Hippocampal formation (tissue), 2 donors: ENCODE data around the gene TP53I13.

Source experiments
- DNase-seq, 2 donors: peaks; one replicate each; lab custom pipeline; 2025; lab: John Stamatoyannopoulos, UW

The TP53I13 gene

DNA sequence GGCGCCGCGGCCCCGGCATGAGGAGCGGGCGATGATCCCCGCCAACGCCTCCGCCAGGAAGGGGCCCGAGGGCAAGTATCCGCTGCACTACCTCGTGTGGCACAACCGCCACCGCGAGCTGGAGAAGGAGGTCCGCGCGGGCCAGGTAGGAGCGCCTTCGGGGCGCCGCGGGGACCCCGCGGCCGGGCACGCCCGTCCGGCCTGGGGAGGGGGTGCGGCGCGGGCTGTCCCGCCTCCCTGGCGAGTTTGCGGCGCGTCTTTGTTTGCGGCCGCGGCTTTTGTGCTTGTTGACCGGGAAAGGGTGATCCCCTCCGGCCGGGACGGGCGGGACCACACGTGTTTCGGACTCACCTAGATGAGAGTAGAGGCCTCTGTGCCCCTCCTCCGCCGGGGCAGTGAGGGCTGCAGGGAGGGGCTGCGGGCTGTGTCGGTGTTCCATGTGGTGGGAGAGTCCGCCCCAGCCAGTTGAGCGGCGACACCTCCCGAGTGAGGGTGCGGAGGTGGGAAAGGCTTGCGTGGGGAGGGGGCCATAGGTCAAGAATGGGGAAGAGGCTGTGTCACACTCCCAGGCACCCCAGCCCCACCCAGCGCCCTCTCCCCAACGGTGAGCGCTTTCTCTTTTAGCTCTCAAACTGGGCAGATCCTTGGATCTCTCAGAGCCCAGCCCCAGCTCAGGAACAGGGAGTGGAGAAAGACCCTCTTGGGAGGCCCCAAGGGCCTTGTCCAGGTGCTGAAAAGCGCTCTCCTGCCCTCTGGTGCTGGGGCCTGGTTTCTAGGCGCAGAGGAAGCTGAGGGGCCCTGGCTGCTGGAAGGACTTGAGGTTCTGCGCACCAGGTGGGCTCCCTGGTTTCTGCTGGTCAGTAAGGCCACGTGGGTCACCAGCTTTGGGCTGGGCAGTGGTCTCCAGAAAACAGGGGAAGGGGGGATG lies 25.4 kb downstream of the TP53I13 start:
- no peak for DNase-seq

DNA sequence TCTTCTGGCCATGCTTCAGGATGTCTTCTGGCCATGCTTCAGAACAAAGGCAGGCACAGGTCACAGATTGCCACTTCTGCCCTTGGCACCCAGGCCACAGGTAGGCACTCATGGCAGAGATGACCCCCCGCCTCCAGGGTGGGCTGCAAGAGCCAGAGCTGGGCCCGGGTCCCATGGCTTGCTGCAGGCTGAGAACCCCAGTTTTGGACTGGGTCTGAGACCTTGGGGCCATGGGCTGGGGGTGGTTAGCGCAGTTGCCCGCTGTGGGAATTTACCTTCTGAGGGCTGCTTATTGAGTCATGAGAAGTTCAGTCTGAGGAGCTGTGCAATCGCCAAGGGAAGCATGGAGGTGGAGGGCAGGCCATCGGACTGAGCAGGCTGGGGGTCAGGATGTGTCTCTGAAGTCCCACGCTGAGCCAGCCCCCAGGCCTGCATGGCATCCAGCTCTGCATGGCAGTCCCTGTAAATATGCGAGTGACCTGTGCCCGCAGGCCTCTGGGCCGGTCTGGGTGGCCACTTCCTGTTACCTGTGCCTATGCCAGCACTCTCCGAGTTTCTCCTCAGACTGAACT lies 26.1 kb downstream of the TP53I13 start:
- no peak for DNase-seq

- DNase-seq: no peak
These were observed 26.8 kb downstream of the TP53I13 start for GRCh38 chr17:29595107-29595942.

DNA sequence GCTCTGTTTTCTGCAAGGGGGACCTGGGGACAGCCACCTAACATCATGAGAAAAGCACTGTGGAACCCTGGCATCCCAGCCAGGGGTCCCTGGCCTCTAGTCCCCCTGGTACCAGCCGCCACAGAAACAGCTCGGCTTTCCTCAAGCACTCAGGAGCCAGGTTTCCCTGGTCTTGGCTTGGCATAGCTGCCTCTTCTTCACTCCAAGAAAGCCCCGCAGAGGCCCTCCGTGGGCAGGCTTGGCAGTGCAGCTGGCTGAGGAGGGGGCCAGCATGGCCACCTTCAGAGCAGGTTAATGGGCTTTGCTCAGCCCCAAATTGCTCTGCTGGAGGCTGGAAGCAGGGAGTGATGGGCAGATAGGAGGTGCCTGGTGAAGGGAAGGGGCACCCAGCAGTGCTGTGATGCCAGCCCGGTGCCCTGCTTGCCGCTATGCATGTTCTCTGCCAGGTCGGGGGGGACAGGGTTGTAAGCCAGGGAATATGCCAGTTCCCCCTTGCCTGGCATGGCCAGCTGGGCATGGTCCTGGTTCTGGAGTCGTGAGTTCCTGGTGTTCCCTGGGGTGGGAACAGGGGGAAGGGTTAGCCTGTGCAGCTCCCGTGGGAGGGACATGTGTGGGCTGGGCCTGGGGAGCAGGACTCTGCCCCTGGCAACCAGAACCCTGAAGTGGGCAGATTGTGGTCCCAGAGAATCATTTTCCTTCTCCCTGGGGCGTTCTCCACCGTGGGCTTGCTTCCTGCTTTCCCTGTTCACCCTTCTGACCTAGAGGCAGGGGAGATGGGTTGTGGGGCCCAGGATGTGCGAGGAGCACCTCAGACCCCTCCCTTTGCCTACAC lies 27.7 kb downstream of the TP53I13 start:
- DNase-seq: no peak

- no peak for DNase-seq
These were observed 28.3 kb downstream of the TP53I13 start for GRCh38 chr17:29596811-29597210.

- no peak for DNase-seq
These were observed 29.1 kb downstream of the TP53I13 start for GRCh38 chr17:29597361-29598172.

GRCh38 chr17:29603109-29603674 lies 34.7 kb downstream of the TP53I13 start:
- no peak for DNase-seq

DNA sequence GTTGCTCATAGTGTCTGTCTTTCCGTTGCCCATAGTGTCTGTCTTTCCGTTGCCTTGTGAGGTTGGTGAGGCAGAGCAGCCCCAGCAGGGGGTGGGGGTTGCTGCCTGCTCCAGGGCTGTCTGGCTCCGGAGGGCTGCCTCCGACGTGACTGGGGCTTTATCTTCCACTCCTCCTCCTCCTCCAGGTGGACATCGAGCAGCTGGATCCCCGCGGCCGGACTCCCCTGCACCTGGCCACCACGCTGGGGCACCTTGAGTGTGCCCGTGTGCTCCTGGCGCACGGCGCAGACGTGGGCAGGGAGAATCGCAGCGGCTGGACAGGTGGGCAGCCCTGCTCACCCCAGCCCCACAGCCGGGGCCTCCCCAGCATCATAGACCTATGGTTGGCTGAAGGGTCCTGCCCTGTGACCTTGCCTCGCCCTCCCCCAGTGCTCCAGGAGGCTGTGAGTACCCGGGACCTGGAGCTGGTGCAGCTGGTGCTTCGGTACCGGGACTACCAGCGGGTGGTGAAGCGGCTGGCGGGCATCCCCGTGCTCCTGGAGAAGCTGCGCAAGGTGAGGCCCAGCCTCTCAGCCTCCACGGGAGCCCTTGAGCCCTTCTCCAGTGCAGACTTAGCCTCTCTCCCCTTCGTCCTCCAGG lies 39.2 kb downstream of the TP53I13 start:
- no peak for DNase-seq

- no peak for DNase-seq
These were observed 40.5 kb downstream of the TP53I13 start for GRCh38 chr17:29608986-29609385.

DNA sequence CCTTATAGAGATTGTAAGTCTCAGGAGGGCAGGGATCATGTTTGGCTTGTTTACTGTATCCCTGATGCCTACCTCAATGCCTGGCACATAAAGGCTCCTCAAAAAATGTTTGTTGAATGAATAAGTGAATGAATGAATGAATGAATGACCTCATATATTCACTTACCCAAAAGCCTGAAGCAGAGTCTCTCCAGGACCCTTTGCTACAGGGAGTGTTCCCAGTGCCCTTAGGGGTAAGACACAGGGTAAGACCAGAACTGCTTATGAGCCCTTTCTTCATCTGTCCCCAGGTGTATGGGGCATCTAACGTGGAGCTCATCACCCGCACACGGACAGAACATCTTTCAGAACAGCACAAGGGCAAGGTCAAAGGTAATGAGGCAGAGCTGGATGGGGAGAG lies 41.9 kb downstream of the TP53I13 start:
- no peak for DNase-seq

DNA sequence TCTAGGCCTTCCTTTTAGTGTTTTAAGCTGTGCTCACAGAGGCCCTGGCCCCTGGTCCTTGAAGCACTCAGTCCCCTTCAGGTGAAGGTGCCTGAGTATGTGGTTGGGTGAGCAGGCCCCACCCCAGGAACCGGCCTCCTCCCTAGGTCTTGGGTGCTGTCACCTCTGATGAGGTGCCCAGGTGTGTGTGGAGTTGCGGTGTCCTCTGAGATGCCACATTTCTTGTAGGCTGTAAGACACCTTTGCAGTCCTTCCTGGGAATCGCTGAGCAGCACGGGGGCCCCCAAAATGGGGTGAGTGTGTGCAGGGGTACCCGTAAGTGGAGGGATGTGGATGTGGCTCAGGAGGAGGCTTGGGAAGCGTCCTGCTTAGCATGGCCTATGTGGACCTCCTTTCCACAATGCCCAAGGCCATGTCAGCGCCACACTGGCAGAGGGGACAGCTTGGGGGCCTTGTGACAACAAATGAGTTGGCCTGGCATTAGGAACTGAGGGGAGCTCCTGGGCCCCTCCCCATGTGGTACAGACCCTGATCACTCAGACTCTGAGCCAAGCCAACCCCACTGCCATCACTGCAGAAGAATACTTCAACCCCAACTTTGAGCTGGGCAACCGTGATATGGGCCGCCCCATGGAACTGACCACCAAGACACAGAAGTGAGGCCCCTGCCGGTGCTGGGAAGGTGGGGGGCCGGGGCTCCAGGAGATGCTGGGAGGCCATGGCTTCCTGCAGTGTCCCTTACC lies 43.0 kb downstream of the TP53I13 start:
- DNase-seq: no peak

DNA sequence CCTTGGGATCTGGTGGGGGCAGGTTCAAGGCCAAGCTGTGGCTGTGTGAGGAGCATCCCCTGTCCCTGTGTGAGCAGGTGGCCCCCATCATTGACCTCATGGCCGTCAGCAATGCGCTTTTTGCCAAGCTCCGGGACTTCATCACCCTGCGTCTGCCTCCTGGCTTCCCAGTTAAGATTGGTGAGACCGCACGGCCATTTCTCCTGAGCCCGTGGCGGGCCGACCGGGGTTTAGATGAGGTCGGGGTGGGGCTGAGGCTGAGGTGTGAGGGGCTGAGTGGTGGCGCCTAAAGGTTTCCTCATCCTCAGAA lies 43.5 kb downstream of the TP53I13 start:
- no peak for DNase-seq

DNA sequence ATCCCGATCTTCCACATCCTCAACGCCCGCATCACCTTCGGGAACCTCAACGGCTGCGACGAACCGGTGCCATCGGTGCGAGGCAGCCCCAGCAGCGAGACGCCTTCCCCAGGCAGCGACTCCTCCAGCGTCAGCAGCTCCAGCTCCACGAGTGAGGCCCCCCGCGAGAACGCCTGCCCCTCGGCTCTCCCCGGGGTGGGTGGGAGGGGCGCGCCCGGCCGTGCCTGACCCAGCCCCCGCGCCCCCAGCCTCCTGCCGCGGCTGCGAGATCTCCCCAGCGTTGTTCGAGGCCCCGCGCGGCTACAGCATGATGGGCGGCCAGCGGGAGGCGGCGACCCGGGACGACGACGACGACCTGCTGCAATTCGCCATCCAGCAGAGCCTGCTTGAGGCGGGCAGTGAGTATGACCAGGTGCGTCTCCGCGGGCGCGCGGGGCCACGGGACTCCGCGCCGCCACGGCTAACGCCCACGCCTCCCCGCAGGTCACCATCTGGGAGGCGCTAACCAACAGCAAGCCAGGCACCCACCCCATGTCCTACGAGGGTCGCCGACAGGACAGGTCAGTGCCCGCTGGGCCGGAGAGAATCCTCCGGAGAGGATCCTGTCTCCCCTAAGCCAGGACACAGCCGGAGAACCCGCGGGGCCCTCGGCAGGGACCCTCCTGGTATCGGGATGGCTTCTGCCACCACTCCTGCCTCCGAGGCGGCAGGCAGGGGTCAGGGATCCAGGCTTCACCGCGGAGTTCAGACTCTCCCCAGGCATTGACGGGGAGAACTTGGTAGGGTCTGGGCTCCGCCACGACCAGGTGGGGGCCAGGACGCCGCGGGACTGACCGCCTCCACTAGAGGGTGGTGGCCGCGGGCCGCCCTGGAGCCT lies 44.1 kb downstream of the TP53I13 start:
- DNase-seq: no peak

DNA sequence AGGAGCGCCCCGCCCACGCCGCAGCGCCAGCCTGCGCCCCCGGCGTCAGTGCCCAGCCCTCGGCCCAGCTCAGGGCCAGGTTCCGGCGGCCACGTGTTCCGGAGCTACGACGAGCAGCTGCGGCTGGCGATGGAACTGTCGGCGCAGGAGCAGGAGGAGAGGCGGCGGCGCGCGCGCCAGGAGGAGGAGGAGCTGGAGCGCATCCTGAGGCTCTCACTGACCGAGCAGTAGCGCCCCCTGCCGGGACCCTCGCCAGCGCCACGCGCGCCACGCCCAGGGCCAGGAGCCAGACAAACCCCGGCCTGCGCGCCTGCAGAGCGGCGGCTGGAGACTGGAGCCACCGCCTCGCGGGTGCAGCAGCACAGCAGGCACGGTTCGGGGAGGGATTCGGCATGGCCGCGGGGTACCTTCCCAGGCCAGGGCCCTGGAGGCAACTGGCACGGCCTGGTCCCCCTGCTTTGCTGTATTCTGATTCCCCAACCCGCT lies 44.9 kb downstream of the TP53I13 start:
- peak; percentile 70 to 90 for DNase-seq

DNA sequence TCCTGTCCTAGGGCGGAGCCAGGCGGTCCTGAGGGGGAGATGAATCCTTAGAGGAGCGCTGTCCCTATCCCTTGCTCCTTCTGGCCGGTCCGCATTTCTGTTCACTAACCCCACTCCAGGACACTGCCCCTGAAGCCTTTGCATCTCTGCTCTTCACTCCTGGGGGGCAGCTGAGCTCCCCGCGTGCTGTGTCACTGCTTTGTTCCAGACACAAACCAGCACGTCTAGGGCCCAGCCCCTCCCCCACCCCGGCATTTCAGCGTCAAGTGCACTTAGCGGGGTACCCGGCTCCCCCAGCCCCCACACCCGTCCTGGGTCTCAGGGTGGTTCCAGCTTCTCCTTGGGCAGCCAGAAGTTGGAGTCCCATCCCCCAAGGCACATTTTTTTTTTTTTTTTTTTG lies 45.4 kb downstream of the TP53I13 start:
- DNase-seq: no peak

- peak; percentile 41 to 54 for DNase-seq
These were observed 46.0 kb downstream of the TP53I13 start for GRCh38 chr17:29614349-29615047.

GRCh38 chr17:29615048-29615385 lies 46.5 kb downstream of the TP53I13 start:
- peak; percentile 63 to 68 for DNase-seq
